H9 (cell line): ENCODE measurements around the gene TMEM238. TPM values are rescaled to one million over a fixed set of nuclear protein-coding genes. Genes with fewer than 3 reads are reported as not detected.
A peak's percentile ranks its signal among the peaks of the same experiment; 100 is the strongest.

Experiments
- DNase-seq: peaks from one replicate; pipeline ENCODE4 v3.0.0-alpha.2; 2017
- H2AFZ ChIP-seq: one replicate; pipeline ENCODE4 v1.6.1; 2013; ENCODE audit warnings: mild to moderate bottlenecking, low read length, control low read depth, moderate library complexity
- H2AK5ac ChIP-seq: 2 replicates; pipeline ENCODE4 v1.6.1; 2013; ENCODE audit warnings: low read length, control low read depth, mixed read lengths; ENCODE audit not compliant: insufficient read length
- H2BK120ac ChIP-seq: one replicate; pipeline ENCODE4 v1.6.1; 2013; ENCODE audit warnings: low read depth, mild to moderate bottlenecking, low read length, control low read depth, inconsistent platforms; ENCODE audit not compliant: poor library complexity, severe bottlenecking
- H2BK12ac ChIP-seq: 2 replicates; pipeline ENCODE4 v1.6.1; 2013; ENCODE audit warnings: low read length, control low read depth, mixed read lengths, low read depth; ENCODE audit not compliant: insufficient read length
- H2BK15ac ChIP-seq: 2 replicates; pipeline ENCODE4 v1.6.1; 2013; ENCODE audit warnings: low read depth, low read length, control low read depth
- H2BK20ac ChIP-seq: one replicate; pipeline ENCODE4 v1.6.1; 2013; ENCODE audit warnings: low read depth, mild to moderate bottlenecking, low read length, control low read depth, inconsistent platforms; ENCODE audit not compliant: poor library complexity, severe bottlenecking
- H2BK5ac ChIP-seq: 2 replicates; pipeline ENCODE4 v1.6.1; 2013; ENCODE audit warnings: low read length, control low read depth, mixed read lengths; ENCODE audit not compliant: insufficient read length
- H3K14ac ChIP-seq: 2 replicates; pipeline ENCODE4 v1.6.1; 2013; ENCODE audit warnings: low read length, control low read depth; ENCODE audit not compliant: insufficient read depth
- H3K18ac ChIP-seq: 2 replicates; pipeline ENCODE4 v1.6.1; 2013; ENCODE audit warnings: low read depth, mild to moderate bottlenecking, mixed read lengths, low read length, control low read depth; ENCODE audit not compliant: insufficient read length
- H3K23ac ChIP-seq: 2 replicates; pipeline ENCODE4 v1.6.1; 2013; ENCODE audit warnings: low read length, control low read depth, mixed read lengths, low read depth; ENCODE audit not compliant: insufficient read length
- H3K23me2 ChIP-seq: 2 replicates; pipeline ENCODE4 v1.6.1; 2013; ENCODE audit warnings: low read depth, mild to moderate bottlenecking, mixed read lengths, low read length, control low read depth; ENCODE audit not compliant: insufficient read length, poor library complexity, severe bottlenecking
- H3K27ac ChIP-seq: 2 replicates; pipeline ENCODE4 v1.5.1; 2013; ENCODE audit warnings: low read length, control low read depth, mixed read lengths, low read depth; ENCODE audit not compliant: insufficient read length
- H3K27me3 ChIP-seq: 2 replicates; pipeline ENCODE4 v1.6.1; 2013; ENCODE audit warnings: low read length, control low read depth, inconsistent platforms; ENCODE audit not compliant: insufficient read depth
- H3K4ac ChIP-seq: 2 replicates; pipeline ENCODE4 v1.6.1; 2013; ENCODE audit warnings: low read depth, mild to moderate bottlenecking, control low read depth, inconsistent platforms, low read length, moderate library complexity
- H3K4me1 ChIP-seq: 2 replicates; pipeline ENCODE4 v1.6.1; 2013; ENCODE audit warnings: low read length, control low read depth, inconsistent platforms; ENCODE audit not compliant: insufficient read depth
- H3K4me2 ChIP-seq: 2 replicates; pipeline ENCODE4 v1.6.1; 2013; ENCODE audit warnings: low read length, control low read depth, mixed read lengths; ENCODE audit not compliant: insufficient read length, insufficient read depth
- H3K56ac ChIP-seq: 2 replicates; pipeline ENCODE4 v1.6.1; 2013; ENCODE audit warnings: low read depth, mild to moderate bottlenecking, mixed read lengths, low read length, control low read depth; ENCODE audit not compliant: insufficient read length
- H3K79me1 ChIP-seq: 2 replicates; pipeline ENCODE4 v1.6.1; 2013; ENCODE audit warnings: low read depth, mild to moderate bottlenecking, moderate library complexity, low read length, control low read depth, inconsistent platforms; ENCODE audit not compliant: insufficient read depth, poor library complexity, severe bottlenecking
- H3K79me2 ChIP-seq: 2 replicates; pipeline ENCODE4 v1.6.1; 2013; ENCODE audit warnings: low read length, control low read depth, inconsistent platforms; ENCODE audit not compliant: insufficient read depth
- H3K9ac ChIP-seq: 2 replicates; pipeline ENCODE4 v1.6.1; 2013; ENCODE audit warnings: low read length, control low read depth, mixed read lengths; ENCODE audit not compliant: insufficient read length; ENCODE audit errors: extremely low read depth
- H3K9me3 ChIP-seq: one replicate; pipeline ENCODE4 v1.6.1; 2013; ENCODE audit warnings: low read depth, low read length, inconsistent platforms; ENCODE audit not compliant: control insufficient read depth
- H3T11ph ChIP-seq: one replicate; pipeline ENCODE4 v1.6.1; 2013; ENCODE audit warnings: mild to moderate bottlenecking, low read length, control low read depth, inconsistent platforms
- H4K20me1 ChIP-seq: one replicate; pipeline ENCODE4 v1.6.1; 2013; ENCODE audit not compliant: control insufficient read depth, insufficient read length, insufficient read depth
- H4K5ac ChIP-seq: 2 replicates; pipeline ENCODE4 v1.6.1; 2013; ENCODE audit warnings: low read depth, mild to moderate bottlenecking, mixed read lengths, low read length, control low read depth; ENCODE audit not compliant: insufficient read length
- H4K8ac ChIP-seq: replicated peaks from 2 replicates; pipeline ENCODE4 v1.6.1; 2013; ENCODE audit warnings: low read length, control low read depth, mixed read lengths, low read depth; ENCODE audit not compliant: insufficient read length
- H4K91ac ChIP-seq: 2 replicates; pipeline ENCODE4 v1.6.1; 2013; ENCODE audit warnings: low read depth, mild to moderate bottlenecking, moderate library complexity, mixed read lengths, low read length, control low read depth; ENCODE audit not compliant: insufficient read length
- H3K27ac Mint-ChIP-seq, 3 experiments: 2 replicates in 2 of 3; 3 replicates in 1 of 3; pipeline ENCODE4 v1.8.0; 2020 to 2021; ENCODE audit warnings: mixed read lengths in 3 of 3, mild to moderate bottlenecking in 1 of 3, moderate library complexity in 1 of 3
- H3K27me3 Mint-ChIP-seq: 2 replicates; pipeline ENCODE4 v1.8.0; 2021; ENCODE audit warnings: low read depth, mild to moderate bottlenecking, moderate library complexity, mixed read lengths
- H3K36me3 Mint-ChIP-seq, 3 experiments: 2 replicates in 2 of 3; 3 replicates in 1 of 3; pipeline ENCODE4 v1.8.0; 2020 to 2021; ENCODE audit warnings: low read depth in 3 of 3, mixed read lengths in 3 of 3; ENCODE audit not compliant: insufficient read depth in 1 of 3
- H3K4me1 Mint-ChIP-seq, 2 experiments: 2 replicates each; pipeline ENCODE4 v1.8.0; 2020; ENCODE audit warnings: mixed read lengths in 2 of 2
- H3K4me3 Mint-ChIP-seq, 2 experiments: 2 replicates in 1 of 2; 3 replicates in 1 of 2; pipeline ENCODE4 v1.8.0; 2020 to 2021; ENCODE audit warnings: mild to moderate bottlenecking in 2 of 2, mixed read lengths in 2 of 2, moderate library complexity in 1 of 2
- H3K9me3 Mint-ChIP-seq, 2 experiments: 2 replicates in 1 of 2; 3 replicates in 1 of 2; pipeline ENCODE4 v1.8.0; 2020; ENCODE audit warnings: mild to moderate bottlenecking in 2 of 2, mixed read lengths in 2 of 2, moderate library complexity in 1 of 2
- WGBS: extraction: QIAGEN DNeasy Blood & Tissue Kit; methylation state at CpG from one replicate; pipeline ENCODE4 v1.1.7; 2013; ENCODE audit warnings: missing lambda C conversion rate, low lambda C conversion rate, mixed read lengths; ENCODE audit not compliant: insufficient read length; ENCODE audit errors: extremely low coverage; 5-methylcytosine and 5-hydroxymethylcytosine counted together
- total RNA-seq: library from RNA; stranded (reverse); gene quantifications from 2 replicates; pipeline ENCODE4 v1.2.1, GENCODE V29; 2021
- TF ChIP-seq, protein P1 (sequence below): fragments of 200-600 bp; sonication (generic); conservative IDR thresholded peaks from 3 replicates; pipeline ENCODE4 v1.8.0; 2021; ENCODE audit warnings: antibody characterized with exemption, mild to moderate bottlenecking

The TMEM238 gene
- total RNA-seq, 1 experiment from 2014 or later: 4.8 TPM

DNA sequence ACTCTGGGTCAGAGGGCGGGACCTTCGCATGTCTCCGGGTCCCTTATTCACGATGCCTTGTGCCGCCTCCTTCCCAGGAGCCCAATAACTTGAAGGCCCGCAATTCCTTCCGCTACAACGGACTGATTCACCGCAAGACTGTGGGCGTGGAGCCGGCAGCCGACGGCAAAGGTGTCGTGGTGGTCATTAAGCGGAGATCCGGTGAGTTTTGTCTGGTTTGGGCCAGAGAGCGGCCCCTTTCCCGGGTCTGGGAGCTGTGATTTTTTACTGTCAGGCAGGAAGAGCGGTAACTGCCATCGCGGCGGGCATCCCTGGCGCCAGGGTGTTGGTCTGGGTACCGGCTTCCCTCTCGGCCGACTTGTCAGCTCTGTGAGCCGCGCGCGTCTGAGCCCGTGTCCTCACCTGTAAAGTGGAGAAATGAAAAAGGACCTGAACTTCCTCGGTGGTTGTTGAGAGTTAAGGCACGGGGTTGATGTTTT lies 2.4 kb upstream of the TMEM238 start:
- H3K9me3 Mint-ChIP-seq: peaks cover 2 to 3% of the 10 kb centered on the region in 2 experiments; a peak in 2 of 5 replicates
- no peak overlapping the region for H2BK5ac ChIP-seq
- peaks cover 15% of the 10 kb centered on the region for H3K79me1 ChIP-seq
- H2BK12ac ChIP-seq: no peak overlapping the region
- H3K27ac Mint-ChIP-seq: peak overlapping the region; percentile 95 to 99 (median 97); a peak in 5 of 7 replicates
- no peak overlapping the region for H3K56ac ChIP-seq
- no peak overlapping the region for H3T11ph ChIP-seq
- no peak overlapping the region for H3K4ac ChIP-seq
- peaks cover 3% of the 10 kb centered on the region for H4K20me1 ChIP-seq
- DNase-seq: no peak
- H2BK20ac ChIP-seq: no peak overlapping the region
- peaks cover 49 to 61% of the 10 kb centered on the region in 2 experiments for H3K4me1 Mint-ChIP-seq
- H3K36me3 Mint-ChIP-seq: peaks cover 40 to 51% (median 50%) of the 10 kb centered on the region in 3 experiments
- H4K91ac ChIP-seq: no peak overlapping the region
- no peak overlapping the region for H3K27ac ChIP-seq
- H3K27me3 Mint-ChIP-seq: peaks cover 16% of the 10 kb centered on the region
- H3K4me1 ChIP-seq: peaks cover 8% of the 10 kb centered on the region
- H2BK15ac ChIP-seq: no peak overlapping the region
- no peak overlapping the region for H3K18ac ChIP-seq
- no peak overlapping the region for H2BK120ac ChIP-seq
- peak overlapping the region; percentile 83 for H3K9ac ChIP-seq
- H3K14ac ChIP-seq: peak overlapping the region; percentile 62; the same call in 1 of the 2 replicates
- peaks cover 2% of the 10 kb centered on the region; the same call in 1 of the 2 replicates for H3K27me3 ChIP-seq
- peaks cover 17% of the 10 kb centered on the region; the same call in 1 of the 2 replicates for H3K79me2 ChIP-seq
- H3K23ac ChIP-seq: no peak overlapping the region
- H2AK5ac ChIP-seq: no peak overlapping the region
- no peak overlapping the region for H4K8ac ChIP-seq
- H3K23me2 ChIP-seq: peaks cover 28% of the 10 kb centered on the region
- H3K4me2 ChIP-seq: peak overlapping the region; percentile 87
- H2AFZ ChIP-seq: no peak overlapping the region
- TF ChIP-seq, protein P1, sequence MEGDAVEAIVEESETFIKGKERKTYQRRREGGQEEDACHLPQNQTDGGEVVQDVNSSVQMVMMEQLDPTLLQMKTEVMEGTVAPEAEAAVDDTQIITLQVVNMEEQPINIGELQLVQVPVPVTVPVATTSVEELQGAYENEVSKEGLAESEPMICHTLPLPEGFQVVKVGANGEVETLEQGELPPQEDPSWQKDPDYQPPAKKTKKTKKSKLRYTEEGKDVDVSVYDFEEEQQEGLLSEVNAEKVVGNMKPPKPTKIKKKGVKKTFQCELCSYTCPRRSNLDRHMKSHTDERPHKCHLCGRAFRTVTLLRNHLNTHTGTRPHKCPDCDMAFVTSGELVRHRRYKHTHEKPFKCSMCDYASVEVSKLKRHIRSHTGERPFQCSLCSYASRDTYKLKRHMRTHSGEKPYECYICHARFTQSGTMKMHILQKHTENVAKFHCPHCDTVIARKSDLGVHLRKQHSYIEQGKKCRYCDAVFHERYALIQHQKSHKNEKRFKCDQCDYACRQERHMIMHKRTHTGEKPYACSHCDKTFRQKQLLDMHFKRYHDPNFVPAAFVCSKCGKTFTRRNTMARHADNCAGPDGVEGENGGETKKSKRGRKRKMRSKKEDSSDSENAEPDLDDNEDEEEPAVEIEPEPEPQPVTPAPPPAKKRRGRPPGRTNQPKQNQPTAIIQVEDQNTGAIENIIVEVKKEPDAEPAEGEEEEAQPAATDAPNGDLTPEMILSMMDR: no peak
- no CpG with 5 or more reads among the region's 33 CpGs for WGBS
- H4K5ac ChIP-seq: no peak overlapping the region
- peak overlapping the region; percentile 98 to 100 for H3K4me3 Mint-ChIP-seq
- H3K9me3 ChIP-seq: no peaks in the 10 kb centered on the region
